KMS-11 (cell line): ENCODE data around the gene ADNP2.
A peak's percentile ranks its signal among the peaks of the same experiment; 100 is the strongest.

Experiments
- H2AFZ ChIP-seq: fragments of 200-600 bp; sonication (generic); 2 replicates; pipeline ENCODE4 v1.6.1; 2016; ENCODE audit warnings: antibody characterized with exemption, mixed run types, low read depth
- H3K27ac ChIP-seq: fragments of 200-600 bp; sonication (generic); 2 replicates; pipeline ENCODE4 v1.6.1; 2016; ENCODE audit warnings: mild to moderate bottlenecking, mixed run types
- H3K27me3 ChIP-seq: fragments of 200-600 bp; sonication (generic); 2 replicates; pipeline ENCODE4 v1.6.1; 2017; ENCODE audit warnings: mild to moderate bottlenecking, low read depth, mixed run types, moderate library complexity; ENCODE audit not compliant: insufficient read depth
- H3K36me3 ChIP-seq: fragments of 200-600 bp; sonication (generic); 2 replicates; pipeline ENCODE4 v1.6.1; 2017; ENCODE audit warnings: mild to moderate bottlenecking, mixed run types; ENCODE audit not compliant: insufficient read depth
- H3K4me1 ChIP-seq: fragments of 200-600 bp; sonication (generic); 2 replicates; pipeline ENCODE4 v1.6.1; 2016; ENCODE audit warnings: mild to moderate bottlenecking, low read depth, mixed run types; ENCODE audit not compliant: poor library complexity, severe bottlenecking
- H3K4me2 ChIP-seq: fragments of 200-600 bp; sonication (generic); 2 replicates; pipeline ENCODE4 v1.7.0; 2016; ENCODE audit warnings: mild to moderate bottlenecking, mixed run types
- H3K4me3 ChIP-seq: fragments of 200-600 bp; sonication (generic); IDR thresholded peaks from 2 replicates; pipeline ENCODE4 v1.6.1; 2017; ENCODE audit warnings: low read depth, low read length, mixed read lengths; ENCODE audit not compliant: insufficient read depth
- H3K79me2 ChIP-seq: fragments of 200-600 bp; sonication (generic); 2 replicates; pipeline ENCODE4 v1.6.1; 2016; ENCODE audit warnings: low read depth, mixed run types; ENCODE audit not compliant: insufficient read depth
- H3K9ac ChIP-seq: fragments of 200-600 bp; sonication (generic); 2 replicates; pipeline ENCODE4 v1.6.1; 2016; ENCODE audit warnings: mild to moderate bottlenecking, mixed run types
- H4K20me1 ChIP-seq: fragments of 200-600 bp; sonication (generic); 2 replicates; pipeline ENCODE4 v1.6.1; 2016; ENCODE audit warnings: mild to moderate bottlenecking, mixed run types; ENCODE audit not compliant: insufficient read depth
- CTCF ChIP-seq: fragments of 200-600 bp; sonication (generic); conservative IDR thresholded peaks from 2 replicates; pipeline ENCODE4 v1.6.1; 2017; ENCODE audit warnings: low read depth, mild to moderate bottlenecking, antibody characterized with exemption, low read length, moderate library complexity, mixed read lengths

ADNP2 gene

DNA sequence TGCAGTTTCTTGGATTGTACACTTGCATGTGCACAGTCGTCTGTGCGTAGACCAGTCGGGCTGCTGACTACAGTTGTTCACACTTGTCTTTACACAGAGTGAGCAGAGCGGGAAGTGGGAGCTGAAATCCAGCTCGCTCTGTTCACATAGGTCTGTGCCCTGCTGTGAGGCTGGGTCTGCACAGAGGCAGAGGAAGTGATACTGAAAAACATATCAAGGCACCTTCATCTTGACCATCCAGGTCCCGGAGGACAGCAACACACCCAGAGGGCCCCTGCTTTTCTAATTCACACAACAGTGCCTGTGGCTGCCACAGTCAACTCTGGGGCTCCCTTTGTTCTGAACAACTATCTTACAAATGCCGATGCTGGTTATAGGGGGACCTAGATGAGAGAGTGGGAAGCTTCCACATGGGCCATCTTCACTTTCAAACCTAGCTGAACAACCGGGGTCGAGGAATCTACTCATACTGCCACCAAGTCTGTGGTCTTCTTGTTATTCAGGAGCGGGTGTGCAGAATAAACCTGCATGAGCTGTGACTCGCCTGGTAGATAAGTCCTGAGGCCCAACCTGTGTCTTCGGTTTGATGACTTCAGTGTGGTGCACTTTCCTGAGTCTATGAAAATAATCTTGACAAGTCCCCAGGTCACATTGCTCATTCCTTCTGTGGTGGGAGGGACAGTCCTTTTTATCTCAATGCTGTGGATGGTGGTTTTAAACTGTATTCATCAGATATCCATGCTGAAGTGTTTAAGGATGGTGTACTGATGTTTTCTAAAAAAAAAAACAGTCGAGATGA lies 3.5 kb upstream of the ADNP2 start:
- Histone ChIP-seq H2AFZ (no peak overlapping the region), H3K79me2 (peaks cover 9% of the 10 kb centered on the region)

DNA sequence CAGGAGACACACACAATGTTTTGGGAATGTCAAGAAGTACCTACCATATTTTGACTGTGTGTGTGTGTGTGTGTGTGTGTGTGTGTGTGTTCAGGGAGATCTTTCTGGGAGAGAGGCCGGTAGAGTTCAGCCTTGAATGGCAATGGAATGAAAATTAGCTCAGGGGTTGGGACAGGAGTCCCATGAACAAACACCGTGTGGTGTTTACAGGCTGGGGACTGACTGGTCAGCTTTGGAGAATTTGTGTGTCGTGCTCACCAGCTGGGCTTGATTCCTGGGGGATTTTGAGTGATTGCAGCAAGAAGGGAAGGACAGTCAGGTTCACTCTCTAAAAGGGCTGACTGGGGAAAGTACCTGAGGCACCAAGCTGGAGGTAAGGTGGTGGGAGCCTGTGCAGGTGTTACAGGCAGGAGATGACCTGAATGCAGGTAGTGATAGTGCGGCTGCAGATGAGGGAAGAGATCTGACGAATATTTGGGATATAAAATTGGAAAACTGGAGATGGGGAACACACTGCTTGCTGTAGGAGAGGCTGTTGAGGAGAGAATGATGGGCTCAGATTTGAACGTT lies 2.5 kb upstream of the ADNP2 start:
- TF ChIP-seq CTCF, result no peak
- H2AFZ ChIP-seq, result no peak overlapping the region
- peaks cover 13% of the 10 kb centered on the region for H3K4me1 ChIP-seq
- no peaks in the 10 kb centered on the region for H3K27me3 ChIP-seq
- H3K79me2 ChIP-seq, result peaks cover 19% of the 10 kb centered on the region
- no peak overlapping the region for H3K27ac ChIP-seq
- H3K4me2 ChIP-seq, result no peak overlapping the region
- H3K36me3 ChIP-seq, result peaks cover 3% of the 10 kb centered on the region; the same call in 1 of the 2 replicates
- no peaks in the 10 kb centered on the region for H4K20me1 ChIP-seq
- no peak overlapping the region for H3K9ac ChIP-seq
- H3K4me3 ChIP-seq, result no peak overlapping the region

More for the DNA sequence above, 3.5 kb upstream of the ADNP2 start:
- H3K9ac ChIP-seq, result no peak overlapping the region
- no peak overlapping the region for H3K4me2 ChIP-seq
- H4K20me1 ChIP-seq, result no peaks in the 10 kb centered on the region
- no peaks in the 10 kb centered on the region for H3K36me3 ChIP-seq
- peaks cover 6% of the 10 kb centered on the region for H3K4me1 ChIP-seq
- H3K27me3 ChIP-seq, result no peaks in the 10 kb centered on the region
- H3K4me3 ChIP-seq, result no peak overlapping the region
- no peak for TF ChIP-seq CTCF
- no peak overlapping the region for H3K27ac ChIP-seq

GRCh38 chr18:80107426-80107825 lies 1.6 kb upstream of the ADNP2 start:
- H3K4me2 ChIP-seq, result no peak overlapping the region
- H3K27me3 ChIP-seq, result no peaks in the 10 kb centered on the region
- H2AFZ ChIP-seq, result no peak overlapping the region
- H3K79me2 ChIP-seq, result peaks cover 27% of the 10 kb centered on the region
- TF ChIP-seq CTCF, result no peak
- peaks cover 3% of the 10 kb centered on the region; the same call in 1 of the 2 replicates for H3K36me3 ChIP-seq
- H3K9ac ChIP-seq, result no peak overlapping the region
- no peaks in the 10 kb centered on the region for H4K20me1 ChIP-seq
- peaks cover 13% of the 10 kb centered on the region for H3K4me1 ChIP-seq
- H3K4me3 ChIP-seq, result no peak overlapping the region
- no peak overlapping the region for H3K27ac ChIP-seq

DNA sequence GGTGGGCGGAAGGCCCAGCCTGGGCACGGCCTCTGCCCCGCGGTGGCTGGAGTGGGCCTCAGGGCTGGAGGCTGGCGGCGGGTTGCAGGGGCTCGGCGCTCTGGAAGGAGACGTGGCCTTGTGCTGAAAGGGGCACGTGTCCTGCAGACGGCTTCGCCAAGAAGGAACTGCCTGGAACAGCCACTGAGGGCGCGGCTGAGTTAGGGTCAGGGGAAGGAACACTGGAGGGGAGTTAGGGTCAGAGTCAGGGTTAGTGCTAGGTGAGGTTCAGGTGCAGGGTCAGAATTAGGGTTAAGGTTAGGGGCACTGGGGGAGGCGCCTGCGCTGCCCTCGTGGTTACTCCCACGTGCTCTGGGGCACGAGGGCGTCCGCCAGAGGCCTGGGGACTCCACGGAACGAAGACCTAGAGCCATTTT lies 933 bp upstream of the ADNP2 start:
- Histone ChIP-seq H3K9ac (no peak overlapping the region), H3K4me2 (no peak overlapping the region), H4K20me1 (no peaks in the 10 kb centered on the region), H3K36me3 (peaks cover 3% of the 10 kb centered on the region; the same call in 1 of the 2 replicates), H3K79me2 (peaks cover 33% of the 10 kb centered on the region), H3K4me1 (peaks cover 17% of the 10 kb centered on the region), H3K27me3 (no peaks in the 10 kb centered on the region), H2AFZ (peak overlapping the region; percentile 84; the same call in 1 of the 2 replicates), H3K4me3 (no peak overlapping the region), H3K27ac (no peak overlapping the region)
- TF ChIP-seq CTCF, result no peak
